Measurements from ENCODE around the gene CENPX. TPM values are rescaled to one million over a fixed set of nuclear protein-coding genes. Genes with fewer than 3 reads are reported as not detected.
"Not testable (repeated sequence)": the region's sequence is repeated elsewhere in the genome, so short reads cannot be mapped to it uniquely, and the experiment has no call there.

CENPX gene
- total RNA-seq, 1 donor from 2014 or later: 58.5 TPM

GRCh38 chr17:81998691-81999438 is 23.8 kb downstream of the CENPX start:
- no peak for DNase-seq (ENCODE audit: low spot score)

- DNase-seq (ENCODE audit: low spot score): no peak
Measured at GRCh38 chr17:81998212-81998611, 24.5 kb downstream of the CENPX start.

- no peak for DNase-seq (ENCODE audit: low spot score)
Measured at GRCh38 chr17:81996757-81997441, 25.8 kb downstream of the CENPX start.

- no peak for DNase-seq (ENCODE audit: low spot score)
Measured at GRCh38 chr17:81996232-81996756, 26.4 kb downstream of the CENPX start.

GRCh38 chr17:81995463-81996231 is 27.0 kb downstream of the CENPX start:
- DNase-seq (ENCODE audit: low spot score): no peak

- no peak for DNase-seq (ENCODE audit: low spot score)
Measured at GRCh38 chr17:81994593-81995462, 27.9 kb downstream of the CENPX start.

GRCh38 chr17:81993729-81994592 is 28.7 kb downstream of the CENPX start:
- DNase-seq (ENCODE audit: low spot score): no peak

- no peak for DNase-seq (ENCODE audit: low spot score)
Measured at GRCh38 chr17:81992306-81993102, 30.2 kb downstream of the CENPX start.

GRCh38 chr17:81991684-81992305 is 30.9 kb downstream of the CENPX start:
- DNase-seq (ENCODE audit: low spot score): no peak

- DNase-seq (ENCODE audit: low spot score): no peak
Measured at GRCh38 chr17:81990836-81991683, 31.6 kb downstream of the CENPX start.

- DNase-seq (ENCODE audit: low spot score): no peak
Measured at GRCh38 chr17:81987161-81987770, 35.4 kb downstream of the CENPX start.

GRCh38 chr17:81986606-81987005 is 36.1 kb downstream of the CENPX start:
- DNase-seq (ENCODE audit: low spot score): no peak

- no peak for DNase-seq (ENCODE audit: low spot score)
Measured at GRCh38 chr17:81984773-81985410, 37.8 kb downstream of the CENPX start.

GRCh38 chr17:81983639-81984373 is 38.9 kb downstream of the CENPX start:
- DNase-seq (ENCODE audit: low spot score): no peak

- no peak for DNase-seq (ENCODE audit: low spot score)
Measured at GRCh38 chr17:81983011-81983638, 39.6 kb downstream of the CENPX start.

GRCh38 chr17:81981511-81981910 is 41.2 kb downstream of the CENPX start:
- DNase-seq (ENCODE audit: low spot score): not testable (repeated sequence)
